ENCODE measurements around the gene ELAVL2.

Gene ELAVL2

GRCh38 chr9:23764219-23764618, 61.8 kb downstream of the ELAVL2 start:
- no peaks in the 10 kb centered on the region for H3K9me3 ChIP-seq (ENCODE audit: control insufficient read depth in 1 of 2, low read length in 2 of 2)
- no peaks in the 10 kb centered on the region for H3K36me3 ChIP-seq (ENCODE audit: control insufficient read depth in 1 of 2, insufficient read depth in 2 of 2, low read length in 2 of 2)
- H3K4me3 ChIP-seq (ENCODE audit: low read depth in 1 of 2, low read length in 2 of 2): no peak overlapping the region
- no peaks in the 10 kb centered on the region for H3K27me3 ChIP-seq (ENCODE audit: low read depth, low read length)
- no peaks in the 10 kb centered on the region for H3K4me1 ChIP-seq (ENCODE audit: control insufficient read depth in 1 of 2, insufficient read depth in 2 of 2, low read length in 2 of 2)
- H3K27ac ChIP-seq (ENCODE audit: low read length): no peak overlapping the region

GRCh38 chr9:23754551-23754950, 71.5 kb downstream of the ELAVL2 start:
- Histone ChIP-seq H3K9me3 (ENCODE audit: control insufficient read depth in 1 of 2, low read length in 2 of 2) (no peaks in the 10 kb centered on the region), H3K36me3 (ENCODE audit: control insufficient read depth in 1 of 2, insufficient read depth in 2 of 2, low read length in 2 of 2) (no peaks in the 10 kb centered on the region), H3K27ac (ENCODE audit: low read length) (no peak overlapping the region), H3K4me3 (ENCODE audit: low read depth in 1 of 2, low read length in 2 of 2) (no peak overlapping the region), H3K4me1 (ENCODE audit: control insufficient read depth in 1 of 2, insufficient read depth in 2 of 2, low read length in 2 of 2) (no peaks in the 10 kb centered on the region), H3K27me3 (ENCODE audit: low read depth, low read length) (no peaks in the 10 kb centered on the region)

- H3K27me3 ChIP-seq (ENCODE audit: low read depth, low read length): no peaks in the 10 kb centered on the region
- H3K36me3 ChIP-seq (ENCODE audit: control insufficient read depth in 1 of 2, insufficient read depth in 2 of 2, low read length in 2 of 2): no peaks in the 10 kb centered on the region
- H3K27ac ChIP-seq (ENCODE audit: low read length): no peak overlapping the region
- no peak overlapping the region for H3K4me3 ChIP-seq (ENCODE audit: low read depth in 1 of 2, low read length in 2 of 2)
- no peaks in the 10 kb centered on the region for H3K4me1 ChIP-seq (ENCODE audit: control insufficient read depth in 1 of 2, insufficient read depth in 2 of 2, low read length in 2 of 2)
- no peaks in the 10 kb centered on the region for H3K9me3 ChIP-seq (ENCODE audit: control insufficient read depth in 1 of 2, low read length in 2 of 2)
These were observed 73.2 kb downstream of the ELAVL2 start for GRCh38 chr9:23752859-23753258.

- no peaks in the 10 kb centered on the region for H3K4me1 ChIP-seq (ENCODE audit: control insufficient read depth in 1 of 2, insufficient read depth in 2 of 2, low read length in 2 of 2)
- no peaks in the 10 kb centered on the region for H3K27me3 ChIP-seq (ENCODE audit: low read depth, low read length)
- no peak overlapping the region for H3K4me3 ChIP-seq (ENCODE audit: low read depth in 1 of 2, low read length in 2 of 2)
- no peaks in the 10 kb centered on the region for H3K36me3 ChIP-seq (ENCODE audit: control insufficient read depth in 1 of 2, insufficient read depth in 2 of 2, low read length in 2 of 2)
- H3K27ac ChIP-seq (ENCODE audit: low read length): no peak overlapping the region
- H3K9me3 ChIP-seq (ENCODE audit: control insufficient read depth in 1 of 2, low read length in 2 of 2): no peaks in the 10 kb centered on the region
These were observed 74.4 kb downstream of the ELAVL2 start for GRCh38 chr9:23751633-23752032.

GRCh38 chr9:23750808-23751207, 75.2 kb downstream of the ELAVL2 start:
- Histone ChIP-seq H3K9me3 (ENCODE audit: control insufficient read depth in 1 of 2, low read length in 2 of 2) (no peaks in the 10 kb centered on the region), H3K27ac (ENCODE audit: low read length) (no peak overlapping the region), H3K4me1 (ENCODE audit: control insufficient read depth in 1 of 2, insufficient read depth in 2 of 2, low read length in 2 of 2) (no peaks in the 10 kb centered on the region), H3K36me3 (ENCODE audit: control insufficient read depth in 1 of 2, insufficient read depth in 2 of 2, low read length in 2 of 2) (no peaks in the 10 kb centered on the region), H3K27me3 (ENCODE audit: low read depth, low read length) (no peaks in the 10 kb centered on the region), H3K4me3 (ENCODE audit: low read depth in 1 of 2, low read length in 2 of 2) (no peak overlapping the region)

GRCh38 chr9:23747088-23748075, 78.7 kb downstream of the ELAVL2 start:
- Histone ChIP-seq H3K36me3 (ENCODE audit: control insufficient read depth in 1 of 2, insufficient read depth in 2 of 2, low read length in 2 of 2) (no peaks in the 10 kb centered on the region), H3K27ac (ENCODE audit: low read length) (no peak overlapping the region), H3K4me1 (ENCODE audit: control insufficient read depth in 1 of 2, insufficient read depth in 2 of 2, low read length in 2 of 2) (no peaks in the 10 kb centered on the region), H3K9me3 (ENCODE audit: control insufficient read depth in 1 of 2, low read length in 2 of 2) (no peaks in the 10 kb centered on the region), H3K4me3 (ENCODE audit: low read depth in 1 of 2, low read length in 2 of 2) (no peak overlapping the region), H3K27me3 (ENCODE audit: low read depth, low read length) (no peaks in the 10 kb centered on the region)

GRCh38 chr9:23746317-23746716, 79.7 kb downstream of the ELAVL2 start:
- Histone ChIP-seq H3K27ac (ENCODE audit: low read length) (no peak overlapping the region), H3K9me3 (ENCODE audit: control insufficient read depth in 1 of 2, low read length in 2 of 2) (no peaks in the 10 kb centered on the region), H3K36me3 (ENCODE audit: control insufficient read depth in 1 of 2, insufficient read depth in 2 of 2, low read length in 2 of 2) (no peaks in the 10 kb centered on the region), H3K4me1 (ENCODE audit: control insufficient read depth in 1 of 2, insufficient read depth in 2 of 2, low read length in 2 of 2) (no peaks in the 10 kb centered on the region), H3K4me3 (ENCODE audit: low read depth in 1 of 2, low read length in 2 of 2) (no peak overlapping the region), H3K27me3 (ENCODE audit: low read depth, low read length) (no peaks in the 10 kb centered on the region)

- Histone ChIP-seq H3K4me3 (ENCODE audit: low read depth in 1 of 2, low read length in 2 of 2) (no peak overlapping the region), H3K27me3 (ENCODE audit: low read depth, low read length) (no peaks in the 10 kb centered on the region), H3K27ac (ENCODE audit: low read length) (no peak overlapping the region), H3K36me3 (ENCODE audit: control insufficient read depth in 1 of 2, insufficient read depth in 2 of 2, low read length in 2 of 2) (no peaks in the 10 kb centered on the region), H3K9me3 (ENCODE audit: control insufficient read depth in 1 of 2, low read length in 2 of 2) (no peaks in the 10 kb centered on the region), H3K4me1 (ENCODE audit: control insufficient read depth in 1 of 2, insufficient read depth in 2 of 2, low read length in 2 of 2) (no peaks in the 10 kb centered on the region)
These were observed 83.0 kb downstream of the ELAVL2 start for GRCh38 chr9:23743036-23743435.

GRCh38 chr9:23741351-23741750, 84.7 kb downstream of the ELAVL2 start:
- H3K9me3 ChIP-seq (ENCODE audit: control insufficient read depth in 1 of 2, low read length in 2 of 2): no peaks in the 10 kb centered on the region
- H3K27ac ChIP-seq (ENCODE audit: low read length): no peak overlapping the region
- H3K4me1 ChIP-seq (ENCODE audit: control insufficient read depth in 1 of 2, insufficient read depth in 2 of 2, low read length in 2 of 2): no peaks in the 10 kb centered on the region
- no peak overlapping the region for H3K4me3 ChIP-seq (ENCODE audit: low read depth in 1 of 2, low read length in 2 of 2)
- H3K36me3 ChIP-seq (ENCODE audit: control insufficient read depth in 1 of 2, insufficient read depth in 2 of 2, low read length in 2 of 2): no peaks in the 10 kb centered on the region
- no peaks in the 10 kb centered on the region for H3K27me3 ChIP-seq (ENCODE audit: low read depth, low read length)

- H3K9me3 ChIP-seq (ENCODE audit: control insufficient read depth in 1 of 2, low read length in 2 of 2): no peaks in the 10 kb centered on the region
- no peaks in the 10 kb centered on the region for H3K36me3 ChIP-seq (ENCODE audit: control insufficient read depth in 1 of 2, insufficient read depth in 2 of 2, low read length in 2 of 2)
- H3K27ac ChIP-seq (ENCODE audit: low read length): no peak overlapping the region
- no peak overlapping the region for H3K4me3 ChIP-seq (ENCODE audit: low read depth in 1 of 2, low read length in 2 of 2)
- H3K4me1 ChIP-seq (ENCODE audit: control insufficient read depth in 1 of 2, insufficient read depth in 2 of 2, low read length in 2 of 2): no peaks in the 10 kb centered on the region
- no peaks in the 10 kb centered on the region for H3K27me3 ChIP-seq (ENCODE audit: low read depth, low read length)
These were observed 85.5 kb downstream of the ELAVL2 start for GRCh38 chr9:23740531-23740930.

- Histone ChIP-seq H3K4me1 (ENCODE audit: control insufficient read depth in 1 of 2, insufficient read depth in 2 of 2, low read length in 2 of 2) (no peaks in the 10 kb centered on the region), H3K36me3 (ENCODE audit: control insufficient read depth in 1 of 2, insufficient read depth in 2 of 2, low read length in 2 of 2) (no peaks in the 10 kb centered on the region), H3K4me3 (ENCODE audit: low read depth in 1 of 2, low read length in 2 of 2) (no peak overlapping the region), H3K27me3 (ENCODE audit: low read depth, low read length) (no peaks in the 10 kb centered on the region), H3K27ac (ENCODE audit: low read length) (no peak overlapping the region), H3K9me3 (ENCODE audit: control insufficient read depth in 1 of 2, low read length in 2 of 2) (no peaks in the 10 kb centered on the region)
These were observed 86.3 kb downstream of the ELAVL2 start for GRCh38 chr9:23739753-23740152.

- H3K9me3 ChIP-seq (ENCODE audit: control insufficient read depth in 1 of 2, low read length in 2 of 2): no peaks in the 10 kb centered on the region
- H3K27me3 ChIP-seq (ENCODE audit: low read depth, low read length): no peaks in the 10 kb centered on the region
- no peak overlapping the region for H3K4me3 ChIP-seq (ENCODE audit: low read depth in 1 of 2, low read length in 2 of 2)
- H3K36me3 ChIP-seq (ENCODE audit: control insufficient read depth in 1 of 2, insufficient read depth in 2 of 2, low read length in 2 of 2): no peaks in the 10 kb centered on the region
- no peak overlapping the region for H3K27ac ChIP-seq (ENCODE audit: low read length)
- H3K4me1 ChIP-seq (ENCODE audit: control insufficient read depth in 1 of 2, insufficient read depth in 2 of 2, low read length in 2 of 2): no peaks in the 10 kb centered on the region
These were observed 89.7 kb downstream of the ELAVL2 start for GRCh38 chr9:23736293-23736692.

Measured in muscle layer of duodenum (tissue), 2 donors.